ENCODE measurements around the gene SPSB4. TPM values are rescaled to one million over a fixed set of nuclear protein-coding genes. Genes with fewer than 3 reads are reported as not detected.

SPSB4 gene
- total RNA-seq, 1 donor = not detected

GRCh38 chr3:141122455-141123030 is 71.4 kb downstream of the SPSB4 start:
- no peaks in the 10 kb centered on the region for H3K36me3 ChIP-seq (ENCODE audit: insufficient read depth, low read length)

GRCh38 chr3:141123677-141124410 is 72.7 kb downstream of the SPSB4 start:
- H3K4me1 ChIP-seq (ENCODE audit: insufficient read depth, low read length) = no peaks in the 10 kb centered on the region
- H3K9me3 ChIP-seq (ENCODE audit: low read depth, low read length) = no peaks in the 10 kb centered on the region
- H3K27ac ChIP-seq (ENCODE audit: low read depth, low read length) = no peak overlapping the region
- no peak overlapping the region for H2AFZ ChIP-seq (ENCODE audit: low read length)
- TF ChIP-seq CTCF (IDR thresholded peaks at IDR 0.05; ENCODE audit: extremely low read depth, low read depth, low read length) = no peak
- H3K4me3 ChIP-seq (ENCODE audit: insufficient read depth, low read length) = no peak overlapping the region
- H3K36me3 ChIP-seq (ENCODE audit: insufficient read depth, low read length) = no peaks in the 10 kb centered on the region
- no peaks in the 10 kb centered on the region for H4K20me1 ChIP-seq (ENCODE audit: insufficient read depth, low read length)
- DNase-seq (ENCODE audit: insufficient read length, low spot score, missing footprints) = peak; percentile 39
- no peaks in the 10 kb centered on the region for H3K79me2 ChIP-seq (ENCODE audit: insufficient read depth, low read length)
- peaks cover 3% of the 10 kb centered on the region for H3K27me3 ChIP-seq (ENCODE audit: insufficient read depth, low read length)
- H3K4me2 ChIP-seq (ENCODE audit: insufficient read depth, low read length) = no peak overlapping the region

More at GRCh38 chr3:141122455-141123030, 71.4 kb downstream of the SPSB4 start:
- Histone ChIP-seq H3K9me3 (ENCODE audit: low read depth, low read length) (no peaks in the 10 kb centered on the region), H4K20me1 (ENCODE audit: insufficient read depth, low read length) (no peaks in the 10 kb centered on the region), H3K4me2 (ENCODE audit: insufficient read depth, low read length) (no peak overlapping the region), H3K79me2 (ENCODE audit: insufficient read depth, low read length) (no peaks in the 10 kb centered on the region), H3K27me3 (ENCODE audit: insufficient read depth, low read length) (peaks cover 3% of the 10 kb centered on the region), H3K4me3 (ENCODE audit: insufficient read depth, low read length) (no peak overlapping the region), H2AFZ (ENCODE audit: low read length) (no peak overlapping the region), H3K27ac (ENCODE audit: low read depth, low read length) (no peak overlapping the region), H3K4me1 (ENCODE audit: insufficient read depth, low read length) (no peaks in the 10 kb centered on the region)
- no peak for DNase-seq (ENCODE audit: insufficient read length, low spot score, missing footprints)
- no peak for TF ChIP-seq CTCF (IDR thresholded peaks at IDR 0.05; ENCODE audit: extremely low read depth, low read depth, low read length)

- Histone ChIP-seq H3K36me3 (ENCODE audit: insufficient read depth, low read length) (no peaks in the 10 kb centered on the region), H3K27ac (ENCODE audit: low read depth, low read length) (no peak overlapping the region), H3K4me3 (ENCODE audit: insufficient read depth, low read length) (no peak overlapping the region), H3K27me3 (ENCODE audit: insufficient read depth, low read length) (peaks cover 3% of the 10 kb centered on the region), H4K20me1 (ENCODE audit: insufficient read depth, low read length) (no peaks in the 10 kb centered on the region), H2AFZ (ENCODE audit: low read length) (no peak overlapping the region), H3K9me3 (ENCODE audit: low read depth, low read length) (no peaks in the 10 kb centered on the region), H3K4me1 (ENCODE audit: insufficient read depth, low read length) (no peaks in the 10 kb centered on the region), H3K79me2 (ENCODE audit: insufficient read depth, low read length) (no peaks in the 10 kb centered on the region), H3K4me2 (ENCODE audit: insufficient read depth, low read length) (no peak overlapping the region)
- DNase-seq (ENCODE audit: insufficient read length, low spot score, missing footprints) = no peak
- TF ChIP-seq CTCF (IDR thresholded peaks at IDR 0.05; ENCODE audit: extremely low read depth, low read depth, low read length) = no peak
Measured at GRCh38 chr3:141124715-141125114, 73.6 kb downstream of the SPSB4 start.

GRCh38 chr3:141125351-141125750 is 74.2 kb downstream of the SPSB4 start:
- H3K36me3 ChIP-seq (ENCODE audit: insufficient read depth, low read length) = no peaks in the 10 kb centered on the region
- H4K20me1 ChIP-seq (ENCODE audit: insufficient read depth, low read length) = no peaks in the 10 kb centered on the region
- no peak overlapping the region for H2AFZ ChIP-seq (ENCODE audit: low read length)
- no peaks in the 10 kb centered on the region for H3K4me1 ChIP-seq (ENCODE audit: insufficient read depth, low read length)
- DNase-seq (ENCODE audit: insufficient read length, low spot score, missing footprints) = no peak
- TF ChIP-seq CTCF (IDR thresholded peaks at IDR 0.05; ENCODE audit: extremely low read depth, low read depth, low read length) = no peak
- no peaks in the 10 kb centered on the region for H3K79me2 ChIP-seq (ENCODE audit: insufficient read depth, low read length)
- H3K9me3 ChIP-seq (ENCODE audit: low read depth, low read length) = no peaks in the 10 kb centered on the region
- no peak overlapping the region for H3K4me2 ChIP-seq (ENCODE audit: insufficient read depth, low read length)
- H3K27me3 ChIP-seq (ENCODE audit: insufficient read depth, low read length) = peaks cover 3% of the 10 kb centered on the region
- H3K27ac ChIP-seq (ENCODE audit: low read depth, low read length) = no peak overlapping the region
- no peak overlapping the region for H3K4me3 ChIP-seq (ENCODE audit: insufficient read depth, low read length)

Data from osteoblast (primary cell).